Measurements from ENCODE around the gene DSCAM.

- TF ChIP-seq, protein P1, sequence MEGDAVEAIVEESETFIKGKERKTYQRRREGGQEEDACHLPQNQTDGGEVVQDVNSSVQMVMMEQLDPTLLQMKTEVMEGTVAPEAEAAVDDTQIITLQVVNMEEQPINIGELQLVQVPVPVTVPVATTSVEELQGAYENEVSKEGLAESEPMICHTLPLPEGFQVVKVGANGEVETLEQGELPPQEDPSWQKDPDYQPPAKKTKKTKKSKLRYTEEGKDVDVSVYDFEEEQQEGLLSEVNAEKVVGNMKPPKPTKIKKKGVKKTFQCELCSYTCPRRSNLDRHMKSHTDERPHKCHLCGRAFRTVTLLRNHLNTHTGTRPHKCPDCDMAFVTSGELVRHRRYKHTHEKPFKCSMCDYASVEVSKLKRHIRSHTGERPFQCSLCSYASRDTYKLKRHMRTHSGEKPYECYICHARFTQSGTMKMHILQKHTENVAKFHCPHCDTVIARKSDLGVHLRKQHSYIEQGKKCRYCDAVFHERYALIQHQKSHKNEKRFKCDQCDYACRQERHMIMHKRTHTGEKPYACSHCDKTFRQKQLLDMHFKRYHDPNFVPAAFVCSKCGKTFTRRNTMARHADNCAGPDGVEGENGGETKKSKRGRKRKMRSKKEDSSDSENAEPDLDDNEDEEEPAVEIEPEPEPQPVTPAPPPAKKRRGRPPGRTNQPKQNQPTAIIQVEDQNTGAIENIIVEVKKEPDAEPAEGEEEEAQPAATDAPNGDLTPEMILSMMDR (IDR thresholded peaks at IDR 0.05 in 2 of 3, conservative IDR thresholded peaks at IDR 0.05 in 1 of 3; ENCODE audit: borderline replicate concordance in 1 of 3, insufficient read depth in 1 of 3, low read depth in 2 of 3, low read length in 2 of 3): no peak
- TF ChIP-seq CEBPB (IDR thresholded peaks at IDR 0.05; ENCODE audit: low read depth) (no peak), POLR2AphosphoS5 (IDR thresholded peaks at IDR 0.05; ENCODE audit: low read depth, low read length) (no peak)
Observed at GRCh38 chr21:39969691-39970364, 877.1 kb downstream of the DSCAM start.

Data from HCT116 (cell line).